Epithelial cell of esophagus (primary cell): ENCODE results near the gene GOLGA3.
"Not testable (repeated sequence)": the region's sequence is repeated elsewhere in the genome, so short reads cannot be mapped to it uniquely, and the experiment has no call there.

Experiments used
- DNase-seq: peaks from one replicate; pipeline ENCODE4 v3.0.0; 2010; ENCODE audit warnings: low read depth
- H3K4me3 ChIP-seq: 2 replicates; pipeline ENCODE4 v1.5.1; 2011; ENCODE audit warnings: mild to moderate bottlenecking, low read length, control low read depth
- TF ChIP-seq, protein P1 (sequence below): IDR thresholded peaks from 2 replicates; pipeline ENCODE4 v1.5.1; 2011; ENCODE audit warnings: low read depth, mild to moderate bottlenecking, low read length, control low read depth, inconsistent platforms; ENCODE audit not compliant: insufficient read depth; ENCODE audit errors: missing control alignments

GOLGA3 gene

DNA sequence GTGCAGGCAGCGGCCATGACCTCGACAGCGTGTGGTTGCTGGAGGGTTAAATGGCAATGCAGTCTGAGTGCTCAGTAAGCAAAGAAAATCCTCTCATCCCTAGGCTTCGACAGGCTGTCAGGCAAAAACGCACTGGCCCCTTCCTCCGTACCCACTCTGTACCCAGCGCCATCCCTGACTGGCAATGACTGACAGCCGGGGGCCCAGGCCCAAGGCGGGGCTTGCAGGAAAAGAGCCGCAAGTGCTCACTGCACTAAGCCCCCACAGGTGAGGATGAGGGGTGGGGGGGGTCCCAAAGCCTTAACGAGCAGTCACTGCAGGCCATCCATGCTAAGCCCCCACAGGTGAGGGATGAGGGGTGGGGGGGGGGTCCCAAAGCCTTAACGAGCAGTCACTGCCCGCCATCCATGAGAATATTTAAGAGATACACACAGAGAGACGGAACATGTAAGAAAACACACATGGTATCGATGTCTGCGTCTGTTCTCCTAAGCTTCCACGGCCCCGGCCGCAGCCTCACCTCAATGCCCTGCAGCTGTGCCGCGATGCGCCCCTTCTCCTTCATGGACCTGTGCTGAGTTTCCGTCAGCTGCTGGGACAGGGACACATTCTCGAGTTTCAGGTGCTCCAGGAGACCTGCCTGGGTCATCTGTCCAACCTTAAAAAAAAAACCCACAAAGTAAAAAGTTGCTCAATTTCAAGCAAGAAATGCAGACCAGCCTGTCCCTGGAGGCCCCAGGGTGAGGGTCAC lies 30.7 kb downstream of the GOLGA3 start:
- TF ChIP-seq, protein P1, sequence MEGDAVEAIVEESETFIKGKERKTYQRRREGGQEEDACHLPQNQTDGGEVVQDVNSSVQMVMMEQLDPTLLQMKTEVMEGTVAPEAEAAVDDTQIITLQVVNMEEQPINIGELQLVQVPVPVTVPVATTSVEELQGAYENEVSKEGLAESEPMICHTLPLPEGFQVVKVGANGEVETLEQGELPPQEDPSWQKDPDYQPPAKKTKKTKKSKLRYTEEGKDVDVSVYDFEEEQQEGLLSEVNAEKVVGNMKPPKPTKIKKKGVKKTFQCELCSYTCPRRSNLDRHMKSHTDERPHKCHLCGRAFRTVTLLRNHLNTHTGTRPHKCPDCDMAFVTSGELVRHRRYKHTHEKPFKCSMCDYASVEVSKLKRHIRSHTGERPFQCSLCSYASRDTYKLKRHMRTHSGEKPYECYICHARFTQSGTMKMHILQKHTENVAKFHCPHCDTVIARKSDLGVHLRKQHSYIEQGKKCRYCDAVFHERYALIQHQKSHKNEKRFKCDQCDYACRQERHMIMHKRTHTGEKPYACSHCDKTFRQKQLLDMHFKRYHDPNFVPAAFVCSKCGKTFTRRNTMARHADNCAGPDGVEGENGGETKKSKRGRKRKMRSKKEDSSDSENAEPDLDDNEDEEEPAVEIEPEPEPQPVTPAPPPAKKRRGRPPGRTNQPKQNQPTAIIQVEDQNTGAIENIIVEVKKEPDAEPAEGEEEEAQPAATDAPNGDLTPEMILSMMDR = no peak
- no peak for DNase-seq
- no peak overlapping the region for H3K4me3 ChIP-seq

DNA sequence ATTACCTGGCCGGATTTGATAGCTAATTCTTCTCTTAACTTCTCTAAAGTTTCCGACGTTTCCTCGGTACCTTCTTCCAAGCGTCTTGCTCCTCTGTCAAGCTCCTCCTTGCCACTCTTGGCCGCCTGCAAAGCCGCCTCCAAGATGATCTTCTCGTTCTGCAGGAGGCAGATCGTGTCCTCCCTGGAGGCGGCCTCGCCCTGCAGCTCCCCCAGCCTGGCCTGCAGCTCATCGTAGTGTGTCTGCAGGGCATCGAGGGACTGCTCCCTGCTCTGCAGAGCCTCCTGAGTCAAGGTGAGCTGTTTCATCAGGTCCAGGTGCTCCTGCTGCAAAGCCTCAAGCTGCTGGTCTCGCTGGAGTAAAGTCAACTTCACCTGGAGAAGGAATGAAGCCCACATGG lies 32.8 kb downstream of the GOLGA3 start:
- no peak overlapping the region for H3K4me3 ChIP-seq
- TF ChIP-seq, protein P1 = no peak
- no peak for DNase-seq

DNA sequence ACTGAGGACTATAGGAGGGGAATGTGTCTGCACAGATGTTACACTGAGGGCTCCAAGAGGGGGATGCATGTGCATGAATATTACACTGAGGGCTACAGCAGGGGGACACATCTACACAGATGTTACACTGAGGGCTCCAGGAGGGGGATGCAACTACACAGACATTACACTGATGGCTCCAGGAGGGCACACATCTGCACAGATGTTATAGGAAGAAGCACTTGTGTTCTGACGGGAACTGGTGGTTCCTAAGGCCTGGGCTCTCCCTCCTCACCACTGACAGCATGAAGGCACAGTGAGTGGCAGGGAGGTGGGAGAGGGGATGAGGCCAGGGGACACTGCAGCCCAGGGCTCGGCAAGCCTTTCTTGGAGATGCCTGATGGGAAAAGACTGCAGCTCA lies 36.7 kb downstream of the GOLGA3 start:
- not testable (repeated sequence) for H3K4me3 ChIP-seq

DNA sequence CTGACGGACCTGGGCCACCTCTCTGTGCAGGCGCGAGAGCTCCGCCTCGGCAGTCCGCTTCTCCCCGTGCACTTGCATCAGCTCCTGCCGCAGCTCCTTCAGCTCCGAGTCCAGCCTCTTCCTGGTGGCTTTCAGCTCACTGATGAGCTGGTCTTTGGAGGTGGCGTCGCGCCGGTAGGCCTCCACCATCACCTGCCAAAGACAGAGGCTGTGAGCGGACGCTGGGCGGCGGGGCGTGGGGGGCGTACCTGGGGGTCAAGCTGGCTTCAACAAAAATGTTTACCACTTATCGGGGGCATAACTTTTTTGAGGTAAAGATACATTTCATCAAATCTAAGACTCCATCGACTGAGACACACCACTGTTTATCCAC lies 39.6 kb downstream of the GOLGA3 start:
- DNase-seq = no peak
- no peak overlapping the region for H3K4me3 ChIP-seq
- TF ChIP-seq, protein P1 = no peak

More for the DNA sequence above, 36.7 kb downstream of the GOLGA3 start:
- not testable (repeated sequence) for DNase-seq

DNA sequence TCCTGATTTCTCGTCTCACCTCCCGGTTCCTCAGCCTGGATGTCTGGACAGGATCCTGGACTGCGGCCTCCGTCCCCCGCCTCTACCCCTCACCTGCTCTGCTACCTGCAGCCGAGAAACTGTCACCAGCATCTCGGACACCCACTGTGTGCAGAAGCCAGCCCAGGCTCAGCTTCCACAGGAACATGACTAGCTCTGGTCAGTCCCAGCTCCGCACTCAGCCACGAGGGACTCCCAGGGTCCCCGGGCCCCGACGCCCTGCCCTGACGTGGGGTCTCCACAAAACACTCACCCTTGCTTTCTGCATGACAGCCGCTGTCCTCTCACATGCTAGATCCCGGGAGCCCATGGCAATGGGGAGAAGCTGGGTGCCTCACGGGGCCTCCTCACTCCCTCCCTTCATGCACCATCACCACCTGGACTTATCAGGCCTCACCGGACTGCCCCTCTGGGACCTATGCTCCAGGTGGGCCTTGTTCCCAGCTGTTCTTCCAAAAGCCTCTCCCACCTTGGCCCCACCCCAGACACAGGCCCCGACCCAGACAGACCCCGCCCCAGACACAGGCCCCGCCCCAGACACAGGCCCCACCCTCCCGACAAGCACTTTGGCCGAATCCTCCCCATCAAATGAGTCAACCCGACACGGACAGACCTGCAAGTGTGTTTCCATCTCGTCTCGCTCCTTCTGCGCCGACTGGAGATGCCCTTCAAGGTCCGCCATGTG lies 40.1 kb downstream of the GOLGA3 start:
- no peak for DNase-seq
- H3K4me3 ChIP-seq = no peak overlapping the region
- TF ChIP-seq, protein P1 = no peak

DNA sequence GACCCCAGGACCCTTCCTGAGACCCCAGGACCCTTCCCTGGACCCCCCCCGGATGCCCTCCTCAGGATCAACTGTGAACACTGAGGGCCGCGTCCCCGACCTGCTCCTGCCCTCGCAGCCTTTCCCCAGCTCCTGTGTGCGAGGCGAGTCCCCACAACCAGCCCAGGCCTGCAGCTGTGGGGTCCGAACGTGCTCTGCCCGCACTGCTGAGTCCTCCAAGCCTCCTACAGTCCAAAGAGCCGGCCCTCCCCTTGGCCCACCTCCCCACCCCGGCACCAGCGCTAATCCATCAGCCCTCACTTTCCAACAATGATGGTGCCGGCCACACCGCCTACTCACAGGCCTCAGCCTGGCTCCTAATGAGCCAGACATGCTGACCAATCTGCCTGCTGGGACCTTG lies 40.8 kb downstream of the GOLGA3 start:
- TF ChIP-seq, protein P1 = no peak

DNA sequence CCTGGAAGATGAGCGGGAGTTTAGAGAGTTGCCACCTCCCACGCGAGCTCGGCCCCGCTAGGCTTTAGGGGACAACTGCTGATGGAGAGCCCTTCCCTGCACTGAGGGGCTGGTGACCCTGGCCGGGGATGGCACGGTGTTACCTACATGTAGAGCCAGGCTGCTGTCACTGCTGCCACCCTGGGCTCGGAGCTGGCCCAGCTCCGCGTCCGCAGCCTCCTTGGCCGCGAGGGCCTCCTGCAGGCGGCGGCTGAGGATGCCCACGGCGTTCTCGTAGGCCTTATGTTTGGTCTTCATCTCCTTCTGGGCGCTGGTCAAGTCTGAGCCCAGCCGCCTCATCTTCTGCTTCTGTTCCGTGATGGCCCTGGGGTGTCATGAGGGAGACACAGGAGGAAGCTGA lies 42.5 kb downstream of the GOLGA3 start:
- no peak overlapping the region for H3K4me3 ChIP-seq
- DNase-seq = no peak
- TF ChIP-seq, protein P1 = no peak

More for the DNA sequence above, 40.8 kb downstream of the GOLGA3 start:
- no peak for DNase-seq
- H3K4me3 ChIP-seq = no peak overlapping the region
